Activated effector memory CD4-positive, alpha-beta T cell treated with Interleukin-2 at 50 U/mL for 16 hours (primary cell): ENCODE results near the gene S100A2.
"Not testable (repeated sequence)": the region's sequence is repeated elsewhere in the genome, so short reads cannot be mapped to it uniquely, and the experiment has no call there.

Experiments
- DNase-seq: peaks from one replicate; pipeline ENCODE4 v3.0.0-alpha.2; 2020

Gene S100A2

DNA sequence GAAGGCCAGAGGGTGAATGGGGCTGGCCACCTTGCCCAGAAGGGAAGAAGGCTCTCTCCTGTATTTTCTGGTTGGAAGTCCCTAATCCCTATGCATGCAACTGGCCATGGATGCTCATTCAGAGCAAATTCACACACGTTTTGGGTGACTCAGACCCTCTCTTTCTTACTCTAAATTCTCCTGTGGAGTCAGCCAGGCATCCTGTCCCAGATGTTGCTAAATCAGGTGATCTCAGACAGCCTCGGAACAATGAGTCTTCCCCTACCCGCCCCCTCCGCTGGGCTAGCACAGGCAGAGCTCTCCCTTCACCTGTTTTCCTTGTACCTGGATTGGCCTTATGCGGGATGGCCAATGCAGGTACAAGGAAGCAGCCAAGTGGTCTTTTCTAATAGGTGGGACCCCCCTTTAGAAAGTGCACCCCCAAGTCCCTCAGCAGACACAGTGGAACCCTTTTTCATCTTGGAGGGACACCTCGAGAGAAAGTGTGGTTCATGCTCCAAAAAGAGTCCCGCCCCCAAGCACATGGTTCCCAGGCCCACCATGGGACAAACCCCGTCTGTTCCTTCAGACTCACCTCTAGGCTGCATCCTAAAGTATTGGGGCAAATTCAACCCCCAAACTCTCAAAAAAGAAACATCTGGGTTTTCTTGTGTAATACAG, 38.5 kb downstream of the S100A2 start:
- no peak for DNase-seq

- DNase-seq: no peak
Measured at GRCh38 chr1:153526132-153526543, 39.5 kb downstream of the S100A2 start.

GRCh38 chr1:153525088-153525728, 40.4 kb downstream of the S100A2 start:
- no peak for DNase-seq

GRCh38 chr1:153522353-153523048, 43.1 kb downstream of the S100A2 start:
- not testable (repeated sequence) for DNase-seq

DNA sequence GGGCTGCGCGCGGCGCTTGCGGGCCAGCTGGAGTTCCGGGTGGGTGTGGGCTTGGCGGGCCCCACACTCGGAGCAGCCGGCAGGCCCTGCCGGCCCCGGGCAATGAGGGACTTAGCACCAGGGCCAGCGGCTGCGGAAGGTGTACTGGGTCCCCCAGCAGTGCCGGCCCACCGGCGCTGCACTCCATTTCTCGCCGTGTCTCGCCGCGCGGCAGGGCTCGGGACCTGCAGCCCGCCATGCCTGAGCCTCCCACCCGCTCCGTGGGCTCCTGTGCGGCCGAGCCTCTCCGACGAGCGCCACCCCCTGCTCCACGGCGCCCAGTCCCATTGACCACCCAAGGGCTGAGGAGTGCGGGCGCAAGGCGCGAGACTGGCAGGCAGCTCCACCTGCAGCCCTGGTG, 43.8 kb downstream of the S100A2 start:
- DNase-seq: not testable (repeated sequence)

DNA sequence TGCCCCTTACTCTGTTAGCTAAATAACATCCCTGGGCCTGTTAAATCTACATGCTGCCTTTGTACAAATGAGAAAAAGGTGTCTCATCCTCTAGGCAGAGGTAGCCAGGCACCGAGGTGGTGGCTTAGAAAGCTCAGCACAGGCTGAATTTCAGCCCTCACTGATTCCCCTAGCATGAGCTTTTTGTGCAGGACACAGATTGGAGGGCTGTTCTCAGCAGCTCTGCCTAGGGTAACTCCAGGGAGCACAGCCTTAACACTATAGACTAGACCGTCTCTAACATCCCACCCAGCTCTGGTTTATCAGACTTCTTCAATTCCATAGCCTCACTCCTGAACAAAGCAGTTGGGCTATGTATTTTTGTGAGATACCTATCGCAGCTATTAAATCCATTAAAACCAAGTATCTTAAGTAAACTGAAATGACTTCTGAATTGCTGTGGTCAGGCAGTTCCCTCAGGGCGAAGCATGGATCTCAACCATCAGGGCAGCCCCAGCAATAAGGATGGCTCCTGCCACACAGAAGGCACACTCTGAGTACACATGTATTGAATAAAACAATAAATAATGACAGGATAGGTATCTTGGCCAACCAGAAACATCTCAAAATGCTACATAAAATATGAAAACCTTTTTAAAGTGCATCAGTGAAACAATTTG, 44.7 kb downstream of the S100A2 start:
- no peak for DNase-seq

- DNase-seq: not testable (repeated sequence)
Measured at GRCh38 chr1:153520137-153520691, 45.4 kb downstream of the S100A2 start.

- no peak for DNase-seq
Measured at GRCh38 chr1:153519242-153519641, 46.4 kb downstream of the S100A2 start.

GRCh38 chr1:153515504-153516394, 49.9 kb downstream of the S100A2 start:
- no peak for DNase-seq

DNA sequence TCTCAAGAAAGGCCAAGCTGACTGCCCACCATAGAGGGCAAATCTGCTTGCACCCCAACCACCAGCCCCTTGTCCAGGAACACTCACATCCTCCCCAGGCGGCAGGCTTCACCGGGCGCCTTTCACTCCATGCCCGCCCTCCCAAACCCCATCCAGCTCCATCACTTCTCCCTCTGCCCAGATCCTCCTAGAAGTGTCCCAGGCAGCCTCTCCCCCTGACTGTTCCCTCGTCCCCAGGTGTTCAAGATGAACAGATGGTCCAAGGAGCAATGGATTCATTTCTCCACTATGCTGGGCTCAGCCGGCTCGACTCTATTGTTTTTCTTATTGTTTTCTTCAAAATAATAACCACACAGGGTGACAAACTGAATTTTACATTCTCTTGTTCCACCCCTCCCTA, 52.0 kb downstream of the S100A2 start:
- DNase-seq: no peak

GRCh38 chr1:153513023-153513422, 52.6 kb downstream of the S100A2 start:
- no peak for DNase-seq
